Measurements from ENCODE around the gene ZBTB18.

ZBTB18 gene

DNA sequence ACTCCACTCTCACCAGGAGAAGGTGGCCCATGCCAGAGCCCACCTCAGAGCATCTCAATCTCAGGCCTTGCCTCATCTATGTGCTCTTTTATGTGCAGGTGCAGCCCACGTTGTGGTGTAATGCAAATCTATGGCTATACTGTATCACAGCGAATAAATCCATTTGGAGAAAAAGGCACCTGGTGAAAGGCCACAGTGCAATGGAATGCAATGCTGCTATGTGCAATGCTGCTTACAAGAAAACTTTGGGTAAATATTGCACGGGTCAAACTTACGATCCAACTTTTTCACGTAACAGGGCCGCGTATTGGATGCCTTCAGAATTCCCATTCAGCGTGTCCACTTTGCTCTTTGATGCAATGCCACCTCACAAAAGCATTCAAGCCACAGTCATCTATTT lies 13.5 kb downstream of the ZBTB18 start:
- no peak for DNase-seq

GRCh38 chr1:244065063-244065793 lies 14.1 kb downstream of the ZBTB18 start:
- no peak for DNase-seq

DNA sequence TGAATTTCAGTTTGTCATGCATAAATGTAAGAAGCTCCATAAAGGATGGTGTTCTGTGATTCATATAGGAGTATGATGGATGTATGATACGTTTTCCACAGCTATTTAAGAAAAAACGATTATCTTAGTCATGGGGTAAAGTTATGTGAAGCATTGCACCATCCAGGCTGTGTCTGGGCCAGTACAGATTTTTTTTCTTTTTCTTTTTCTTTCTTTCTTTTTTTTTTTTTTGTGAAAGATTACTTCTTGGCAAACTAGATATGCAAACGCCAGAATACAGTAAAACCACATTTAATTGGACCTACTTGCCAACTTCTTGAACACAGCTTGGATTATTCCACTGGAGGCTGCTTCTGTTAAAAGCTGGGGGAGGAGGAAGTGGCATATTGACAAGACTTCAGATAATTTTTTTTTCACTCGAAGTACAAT lies 14.9 kb downstream of the ZBTB18 start:
- DNase-seq, result no peak

DNA sequence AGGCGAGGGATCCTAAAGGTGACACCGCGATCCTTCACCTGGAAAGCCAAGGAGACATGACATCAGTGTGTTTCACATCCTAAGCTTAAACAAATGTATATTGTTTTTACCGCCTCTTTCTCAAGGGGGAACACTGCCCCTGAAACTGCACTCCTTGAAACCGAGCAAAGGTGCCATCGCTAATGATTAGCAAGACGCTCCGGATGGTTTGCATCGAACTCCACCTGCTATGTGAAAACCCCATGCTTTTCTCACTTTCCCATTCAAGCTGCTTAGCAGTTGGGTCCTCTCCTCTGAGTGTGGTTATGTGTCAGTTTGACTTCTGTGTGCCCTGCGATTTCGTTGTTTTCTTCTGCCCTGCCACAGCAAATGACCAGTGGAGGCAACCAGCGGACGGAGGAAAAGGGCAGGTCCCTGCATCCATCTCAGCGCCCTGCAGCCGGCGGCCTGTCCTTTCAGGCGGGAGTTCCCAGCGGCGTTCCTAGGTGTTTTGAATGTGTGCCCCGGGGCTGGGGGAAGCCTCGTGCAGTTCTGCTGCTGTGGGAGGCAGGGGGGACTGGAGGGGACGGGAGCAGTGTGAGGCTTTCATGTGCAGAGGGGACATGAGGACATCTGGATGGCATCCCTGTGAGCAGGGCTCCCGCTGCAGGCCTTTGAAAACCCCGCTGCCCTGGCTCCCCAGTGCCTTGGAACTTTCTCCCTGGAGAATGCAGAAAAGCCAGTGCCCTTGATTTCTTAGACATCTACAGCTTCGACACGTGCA lies 16.1 kb downstream of the ZBTB18 start:
- no peak for DNase-seq

DNA sequence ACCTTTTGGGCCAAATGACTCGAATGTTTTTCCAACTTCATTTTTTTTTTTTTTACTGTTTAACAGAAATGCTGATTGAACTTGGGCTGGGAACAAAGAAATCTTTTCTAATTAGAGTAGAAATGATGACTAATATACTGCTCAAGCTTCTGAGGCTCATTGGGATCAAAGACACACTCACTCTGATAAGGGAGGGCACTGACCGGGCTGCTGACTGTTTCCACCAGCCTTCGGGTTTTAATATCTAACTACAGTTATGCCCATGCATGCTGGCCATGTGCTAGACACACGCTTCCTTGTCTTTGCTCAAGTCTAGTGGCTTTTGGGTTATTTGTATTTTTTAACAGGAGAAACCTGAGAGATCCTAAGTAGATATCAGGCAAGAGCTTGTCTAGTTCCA lies 16.8 kb downstream of the ZBTB18 start:
- DNase-seq, result no peak

DNA sequence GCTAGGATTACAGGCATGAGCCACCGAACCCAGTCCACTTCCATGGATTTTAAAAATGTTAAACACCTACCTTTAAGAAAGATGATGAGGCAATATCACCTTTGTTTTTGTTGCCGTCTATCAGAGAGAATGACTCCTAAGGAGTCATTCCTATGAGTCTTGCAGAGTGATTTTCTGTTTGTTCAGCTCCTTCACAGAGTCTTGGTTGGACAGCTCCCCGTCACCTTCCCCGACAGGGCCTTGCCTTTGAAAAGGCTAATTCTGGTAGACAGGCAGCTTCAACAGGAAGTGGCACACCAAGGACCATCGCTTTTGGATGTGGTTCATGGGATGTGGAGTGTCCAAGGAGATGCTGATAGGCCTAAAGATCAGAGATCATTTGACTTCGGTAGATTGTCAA lies 17.5 kb downstream of the ZBTB18 start:
- no peak for DNase-seq

GRCh38 chr1:244069326-244069898 lies 18.3 kb downstream of the ZBTB18 start:
- no peak for DNase-seq

GRCh38 chr1:244074559-244075171 lies 23.6 kb downstream of the ZBTB18 start:
- DNase-seq, result no peak

DNA sequence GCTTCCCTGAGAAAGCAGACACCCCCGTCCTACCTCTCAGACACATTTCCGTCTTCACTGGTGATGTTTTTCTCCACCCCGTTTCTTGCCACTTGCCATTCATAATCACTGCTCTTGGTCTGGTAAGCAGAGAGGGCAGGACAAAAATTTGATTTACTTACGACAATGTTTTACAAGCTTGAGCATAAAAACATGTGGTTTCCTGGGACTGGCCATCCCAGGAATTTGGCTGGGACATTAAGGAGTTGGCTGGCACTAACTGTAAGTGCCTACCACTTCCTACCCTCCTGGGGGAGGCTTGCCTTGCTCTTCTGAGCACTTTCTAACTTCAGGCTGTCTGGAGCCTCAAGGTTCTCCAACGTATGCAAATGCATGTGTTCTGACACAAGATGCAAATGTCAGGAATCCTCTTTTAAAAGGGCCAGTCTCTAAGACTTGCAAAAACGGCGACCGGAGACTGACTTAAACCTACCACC lies 24.2 kb downstream of the ZBTB18 start:
- DNase-seq, result no peak

- no peak for DNase-seq
These were observed 25.7 kb downstream of the ZBTB18 start for GRCh38 chr1:244076740-244077139.

DNA sequence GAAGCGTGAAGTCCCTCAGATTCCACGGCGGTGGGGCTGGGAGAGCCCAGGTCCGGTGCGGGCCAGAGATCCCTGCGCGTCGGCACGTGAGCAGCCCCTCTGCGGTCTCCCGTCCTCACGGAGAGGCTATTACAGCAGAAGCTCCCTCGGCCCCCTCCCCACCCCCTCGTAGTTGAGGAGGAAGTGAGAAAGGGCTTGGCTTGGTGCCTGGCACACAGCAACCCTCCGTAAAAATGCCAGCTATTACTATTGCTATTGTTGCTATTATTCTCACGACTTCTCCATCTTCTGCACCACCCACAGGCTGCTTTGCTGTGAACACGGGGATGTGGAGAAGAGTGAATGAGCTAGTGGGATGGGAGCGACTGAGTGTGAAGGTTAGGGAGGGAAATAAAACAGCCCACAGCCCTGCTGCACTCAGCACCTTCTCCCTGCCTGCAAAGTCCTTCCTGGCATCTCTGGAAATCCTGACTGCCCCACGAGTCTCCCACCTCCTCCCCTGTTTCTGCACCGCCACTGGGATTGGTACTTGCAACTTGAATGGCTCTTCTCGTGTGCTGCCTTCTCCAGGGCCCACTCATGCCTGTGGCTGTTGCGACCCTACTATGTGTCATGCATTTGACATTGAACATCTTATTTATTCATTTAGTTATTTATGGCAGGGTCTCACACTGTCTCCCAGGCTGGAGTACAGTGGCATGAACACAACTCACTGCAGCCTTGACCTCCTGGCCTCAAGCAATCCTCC lies 26.6 kb downstream of the ZBTB18 start:
- DNase-seq, result no peak

DNA sequence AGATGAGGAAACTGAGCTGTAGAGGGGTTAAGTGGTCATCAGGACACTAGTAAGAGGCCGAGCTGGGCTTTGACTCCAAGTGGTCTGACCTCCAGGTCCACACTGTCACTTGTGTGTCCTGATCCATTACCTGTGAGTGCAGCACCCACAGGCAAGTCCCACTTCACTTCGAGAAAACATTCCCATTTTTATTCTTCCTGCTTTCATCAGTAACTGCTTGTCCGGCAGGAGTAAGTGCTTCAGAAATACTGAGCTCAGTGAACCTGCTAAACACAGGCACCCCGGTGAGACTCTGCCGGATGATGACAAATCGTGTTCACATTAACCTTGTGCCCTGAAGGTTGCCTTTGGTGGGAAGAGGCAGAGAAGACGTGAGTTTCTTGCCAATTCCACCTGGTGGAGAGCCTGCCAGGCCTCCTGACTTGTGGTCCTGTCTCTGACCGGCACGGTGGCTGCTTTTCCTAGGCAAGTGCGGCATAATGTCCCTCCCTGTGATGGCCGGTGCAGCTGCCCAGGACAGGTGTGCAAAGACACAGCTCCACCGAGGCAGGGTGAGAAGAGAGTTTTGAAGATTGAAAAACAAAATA lies 29.4 kb downstream of the ZBTB18 start:
- DNase-seq, result no peak

DNA sequence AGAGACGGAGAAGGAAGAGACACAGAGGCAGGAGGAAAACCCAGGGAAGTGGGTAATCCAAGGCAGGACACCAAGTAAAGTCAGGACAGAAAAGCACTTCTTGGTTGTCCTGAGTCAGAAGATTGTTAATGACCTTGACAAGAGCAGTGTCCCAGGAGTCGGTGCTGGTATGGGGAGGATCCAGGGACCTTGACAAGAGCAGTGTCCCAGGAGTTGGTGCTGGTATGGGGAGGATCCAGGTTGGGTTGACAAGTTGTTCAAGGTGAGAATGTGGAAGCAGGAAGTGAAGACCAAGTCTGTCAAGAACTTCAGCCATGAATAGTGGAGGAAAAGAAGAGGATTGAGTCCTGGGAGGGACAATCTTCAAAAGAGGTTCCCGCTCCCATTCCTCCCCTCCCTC lies 31.9 kb downstream of the ZBTB18 start:
- no peak for DNase-seq

DNA sequence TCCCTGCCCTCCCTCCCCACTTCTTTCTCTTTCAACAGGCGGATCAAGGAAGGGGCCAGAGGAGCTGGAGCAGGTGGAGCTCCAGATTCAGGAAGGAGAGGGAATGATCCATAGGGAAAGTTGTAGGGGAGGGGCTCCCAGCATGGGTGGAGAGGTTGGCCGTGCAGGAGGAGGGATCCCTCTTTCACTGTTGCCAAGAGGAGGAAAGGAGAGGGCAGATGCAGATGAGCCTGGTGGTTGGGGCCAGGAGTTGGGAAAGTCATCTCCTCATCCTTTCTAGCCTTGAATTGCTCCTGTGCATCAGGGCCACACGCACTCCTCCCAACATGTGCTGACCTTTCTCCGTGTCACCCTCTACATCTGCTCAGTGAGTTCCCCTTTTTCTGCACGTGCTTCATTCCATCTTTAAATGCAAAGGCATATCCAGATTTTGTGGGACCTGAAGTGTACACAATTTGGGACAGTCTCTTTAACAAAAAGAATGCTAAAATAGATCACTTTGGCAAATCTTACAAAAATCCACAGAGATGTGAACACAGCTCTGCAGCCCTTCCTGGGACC lies 32.4 kb downstream of the ZBTB18 start:
- no peak for DNase-seq

DNA sequence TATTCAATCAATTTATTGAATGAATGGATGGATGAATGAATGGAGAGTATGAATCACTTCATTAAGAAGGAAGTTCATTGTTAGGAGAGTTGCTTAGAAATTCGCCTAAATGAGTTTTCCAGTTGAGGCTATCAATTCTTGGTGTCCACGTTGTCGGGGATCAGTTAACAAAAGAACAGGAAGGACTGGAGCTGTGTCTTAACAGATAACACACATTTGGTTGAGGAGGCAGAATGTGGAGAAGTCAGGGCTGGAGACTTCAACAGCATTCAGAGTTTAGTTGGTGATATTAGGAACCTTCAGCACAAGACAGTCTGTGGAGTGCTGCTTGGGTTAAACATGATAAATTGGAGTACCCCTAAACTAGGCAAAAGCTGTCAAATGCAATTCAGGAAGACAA lies 33.7 kb downstream of the ZBTB18 start:
- no peak for DNase-seq

DNA sequence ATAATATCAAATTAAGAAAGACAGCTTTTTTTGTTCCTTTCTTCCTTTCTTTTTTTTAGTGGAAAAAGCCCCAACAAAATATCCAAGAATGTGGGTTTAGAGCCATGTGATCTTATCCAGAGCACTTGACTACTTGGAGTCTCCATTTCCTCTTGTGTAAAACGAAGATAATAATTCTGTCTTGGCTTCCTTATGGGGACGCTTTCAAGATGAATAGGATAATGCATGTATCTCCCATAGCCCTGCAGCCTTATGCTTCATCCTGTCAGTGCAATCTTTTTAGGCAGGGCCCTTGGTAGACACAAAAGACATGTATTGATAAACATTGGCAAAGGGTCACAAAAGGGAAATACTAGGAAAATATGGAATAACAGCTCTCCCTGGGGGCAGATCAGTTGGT lies 34.8 kb downstream of the ZBTB18 start:
- DNase-seq, result no peak

GRCh38 chr1:244087021-244087560 lies 36.0 kb downstream of the ZBTB18 start:
- DNase-seq, result no peak

GRCh38 chr1:244087611-244088010 lies 36.5 kb downstream of the ZBTB18 start:
- DNase-seq, result no peak

GRCh38 chr1:244088161-244088560 lies 37.1 kb downstream of the ZBTB18 start:
- no peak for DNase-seq

DNA sequence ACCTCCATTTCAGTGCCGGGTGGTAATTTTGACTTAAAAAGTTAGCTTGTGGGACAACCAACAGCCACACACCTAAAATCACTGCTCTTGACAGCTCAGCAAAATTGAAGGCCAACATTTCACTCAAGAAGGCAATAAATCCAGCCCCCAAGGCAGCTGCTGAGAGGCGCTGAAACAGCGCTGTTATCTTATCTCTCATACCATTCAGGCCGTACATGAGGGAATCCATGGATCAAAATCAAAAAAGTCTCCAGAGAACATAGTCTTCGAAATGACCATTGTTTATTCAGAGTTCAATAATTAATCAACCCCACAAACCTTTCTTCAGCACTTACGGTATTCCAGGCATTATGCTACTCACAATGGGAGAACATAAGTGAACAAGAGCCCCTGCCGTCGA lies 38.5 kb downstream of the ZBTB18 start:
- no peak for DNase-seq

GRCh38 chr1:244090645-244091044 lies 39.6 kb downstream of the ZBTB18 start:
- no peak for DNase-seq
